ENCODE data around the gene ELP6. TPM values are rescaled to one million over a fixed set of nuclear protein-coding genes. Genes with fewer than 3 reads are reported as not detected.
A peak's percentile ranks its signal among the peaks of the same experiment; 100 is the strongest.

The ELP6 gene
- total and polyA plus RNA-seq, 2 donors (not counting 1 experiment from before 2014, with no cell fraction given) = 29.4 to 32.0 TPM

GRCh38 chr3:47478022-47478421 is 35.5 kb downstream of the ELP6 start:
- DNase-seq = no peak
- Mint-ChIP-seq H3K9me3 (ENCODE audit: insufficient read depth) (no peaks in the 10 kb centered on the region), H3K4me1 (peaks cover 31% of the 10 kb centered on the region), H3K27me3 (no peaks in the 10 kb centered on the region), H3K27ac (peak overlapping the region; percentile 6), H3K4me3 (peak overlapping the region; percentile 41)
- no peak for ATAC-seq (ENCODE audit: low read depth)
- H2AFZ ChIP-seq (ENCODE audit: insufficient read depth, low read depth, low read length, poor library complexity, severe bottlenecking) = no peak overlapping the region
- H3K9me3 ChIP-seq (ENCODE audit: control extremely low read depth in 1 of 3, control insufficient read depth in 2 of 3, insufficient read depth in 1 of 3, low read length in 2 of 3) = no peaks in the 10 kb centered on the region
- intact Hi-C loops (cut with micrococcal nuclease) = loop anchor here (5.0 to 10.0 kb wide), 2 partner anchors 307 to 1481 kb away; partner anchors contain the start of genes FYCO1 and SMARCC1
- H3K27ac ChIP-seq (ENCODE audit: low read length in 2 of 2) = no peak overlapping the region
- ChIA-PET POLR2A (no interaction called here), CTCF (no interaction called here)
- H3K27me3 ChIP-seq (replicated peaks in 1 of 4; ENCODE audit: control extremely low read depth in 1 of 4, control insufficient read depth in 3 of 4, insufficient read depth in 4 of 4, low read length in 3 of 4) = no peaks in the 10 kb centered on the region
- TF ChIP-seq CTCF (IDR thresholded peaks at IDR 0.05) (no peak), EZH2 (IDR thresholded peaks at IDR 0.05; ENCODE audit: borderline replicate concordance, insufficient read depth, low read depth, low read length, poor library complexity, severe bottlenecking) (no peak)
- H3K4me1 ChIP-seq (ENCODE audit: control insufficient read depth in 2 of 2, insufficient read depth in 2 of 2, low read length in 2 of 2) = peaks cover 15 to 24% of the 10 kb centered on the region in 2 donors
- no peak overlapping the region for H3K4me3 ChIP-seq (ENCODE audit: control extremely low read depth in 1 of 5, extremely low read depth in 1 of 5, insufficient read depth in 1 of 5, low read depth in 2 of 5, low read length in 4 of 5)
- H3K4me2 ChIP-seq (replicated peaks; ENCODE audit: low read depth, low read length, poor library complexity, severe bottlenecking) = no peak overlapping the region
- no peaks in the 10 kb centered on the region for H3K36me3 ChIP-seq (replicated peaks in 1 of 2; ENCODE audit: control extremely low read depth in 1 of 2, control insufficient read depth in 1 of 2, extremely low read depth in 1 of 2, insufficient read depth in 2 of 2, low read length in 1 of 2)
- peaks cover 10% of the 10 kb centered on the region for H4K20me1 ChIP-seq (ENCODE audit: control insufficient read depth, insufficient read depth, low read length, poor library complexity, severe bottlenecking)
- no peak overlapping the region for H3K9ac ChIP-seq (ENCODE audit: low read length)
- H3K79me2 ChIP-seq (ENCODE audit: control insufficient read depth, insufficient read depth, low read length) = peaks cover 39% of the 10 kb centered on the region

- Histone ChIP-seq H3K79me2 (ENCODE audit: control insufficient read depth, insufficient read depth, low read length) (peaks cover 49% of the 10 kb centered on the region), H3K4me2 (replicated peaks; ENCODE audit: low read depth, low read length, poor library complexity, severe bottlenecking) (peak overlapping the region; percentile 77), H3K9ac (ENCODE audit: low read length) (peak overlapping the region; percentile 80), H2AFZ (ENCODE audit: insufficient read depth, low read depth, low read length, poor library complexity, severe bottlenecking) (peak overlapping the region; percentile 93), H3K9me3 (ENCODE audit: control extremely low read depth in 1 of 3, control insufficient read depth in 2 of 3, insufficient read depth in 1 of 3, low read length in 2 of 3) (no peaks in the 10 kb centered on the region), H3K4me1 (ENCODE audit: control insufficient read depth in 2 of 2, insufficient read depth in 2 of 2, low read length in 2 of 2) (peaks cover 15 to 24% of the 10 kb centered on the region in 2 donors), H3K36me3 (replicated peaks in 1 of 2; ENCODE audit: control extremely low read depth in 1 of 2, control insufficient read depth in 1 of 2, extremely low read depth in 1 of 2, insufficient read depth in 2 of 2, low read length in 1 of 2) (no peaks in the 10 kb centered on the region), H3K27ac (ENCODE audit: low read length in 2 of 2) (peak overlapping the region in 1 of 2 donors; percentile 80), H3K27me3 (replicated peaks in 1 of 4; ENCODE audit: control extremely low read depth in 1 of 4, control insufficient read depth in 3 of 4, insufficient read depth in 4 of 4, low read length in 3 of 4) (no peaks in the 10 kb centered on the region), H3K4me3 (ENCODE audit: control extremely low read depth in 1 of 5, extremely low read depth in 1 of 5, insufficient read depth in 1 of 5, low read depth in 2 of 5, low read length in 4 of 5) (peak overlapping the region in 3 of 5 experiments; percentile 68 to 86 (median 81)), H4K20me1 (ENCODE audit: control insufficient read depth, insufficient read depth, low read length, poor library complexity, severe bottlenecking) (peaks cover 10% of the 10 kb centered on the region)
- peaks cover 34% of the 10 kb centered on the region for H3K4me1 Mint-ChIP-seq
- CTCF ChIA-PET = interaction anchor here (0.6 to 2.7 kb wide), 6 partner anchors 15 to 771 kb away, joined by 3 to 36 read pairs (median 4); no protein-coding TSS in a partner anchor
- H3K4me3 Mint-ChIP-seq = peak overlapping the region; percentile 93
- POLR2A ChIA-PET = no interaction called here
- peak overlapping the region; percentile 42 for H3K27ac Mint-ChIP-seq
- TF ChIP-seq EZH2 (IDR thresholded peaks at IDR 0.05; ENCODE audit: borderline replicate concordance, insufficient read depth, low read depth, low read length, poor library complexity, severe bottlenecking) = no peak
- no peak for TF ChIP-seq CTCF (IDR thresholded peaks at IDR 0.05)
- H3K9me3 Mint-ChIP-seq (ENCODE audit: insufficient read depth) = no peaks in the 10 kb centered on the region
- 93% methylated on average over 11 of the region's 11 CpGs for WGBS (ENCODE audit: insufficient coverage)
- intact Hi-C loops (cut with micrococcal nuclease) = loop anchor here (5.0 to 10.0 kb wide), 2 partner anchors 308 to 1479 kb away; partner anchors contain the start of genes FYCO1 and SMARCC1
- no peaks in the 10 kb centered on the region for H3K27me3 Mint-ChIP-seq
- peak; percentile 24 for DNase-seq
- no peak for ATAC-seq (ENCODE audit: low read depth)
Measured at GRCh38 chr3:47476644-47477199, 36.8 kb downstream of the ELP6 start.

Data from B cell (primary cell).